Activated T-cell treated with anti-CD3 and anti-CD28 coated beads for 4 hours (primary cell): ENCODE data around the gene LY6G5C.

ENCODE experiments used
- DNase-seq: peaks from one replicate; pipeline ENCODE4 v3.0.0-alpha.2; 2020

Gene LY6G5C

GRCh38 chr6:31634969-31635575, 45.8 kb downstream of the LY6G5C start:
- DNase-seq: no peak

DNA sequence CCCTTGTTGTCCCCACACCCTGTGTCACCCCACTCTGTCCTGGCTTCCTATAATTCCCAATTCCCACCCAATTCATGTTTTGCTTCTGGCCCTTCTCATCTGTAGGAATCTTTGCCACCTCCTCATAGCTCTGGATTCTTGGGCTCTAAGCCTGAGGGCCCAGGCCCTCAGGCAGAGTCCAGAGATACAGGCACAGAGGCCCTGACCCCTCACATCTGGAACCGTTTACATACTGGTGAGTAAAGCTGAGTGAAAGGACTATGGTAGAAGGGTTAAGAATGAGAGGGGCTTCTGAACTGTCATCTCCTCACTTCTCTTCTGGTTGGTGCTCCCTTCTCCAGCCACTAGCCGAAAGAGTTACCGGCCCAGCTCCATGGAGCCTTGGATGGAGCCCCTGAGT, 46.7 kb downstream of the LY6G5C start:
- DNase-seq: no peak

GRCh38 chr6:31633447-31633846, 47.4 kb downstream of the LY6G5C start:
- no peak for DNase-seq

DNA sequence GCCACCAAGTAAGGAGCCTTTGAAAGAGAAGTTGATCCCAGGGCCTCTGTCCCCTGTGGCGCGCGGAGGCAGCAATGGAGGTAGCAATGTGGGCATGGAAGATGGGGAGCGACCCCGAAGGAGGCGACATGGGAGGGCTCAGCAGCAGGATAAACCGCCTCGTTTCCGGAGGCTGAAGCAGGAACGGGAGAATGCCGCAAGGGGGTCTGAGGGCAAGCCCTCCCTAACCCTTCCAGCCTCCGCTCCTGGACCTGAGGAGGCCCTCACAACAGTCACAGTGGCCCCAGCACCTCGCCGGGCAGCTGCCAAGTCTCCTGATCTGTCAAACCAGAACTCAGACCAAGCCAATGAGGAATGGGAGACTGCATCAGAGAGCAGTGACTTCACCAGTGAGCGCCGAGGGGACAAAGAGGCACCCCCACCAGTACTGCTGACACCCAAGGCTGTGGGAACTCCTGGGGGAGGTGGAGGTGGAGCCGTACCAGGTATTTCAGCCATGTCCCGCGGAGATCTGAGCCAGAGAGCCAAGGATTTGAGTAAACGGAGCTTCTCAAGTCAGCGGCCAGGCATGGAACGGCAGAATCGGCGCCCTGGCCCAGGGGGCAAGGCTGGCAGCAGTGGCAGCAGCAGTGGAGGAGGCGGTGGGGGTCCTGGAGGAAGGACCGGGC, 48.5 kb downstream of the LY6G5C start:
- no peak for DNase-seq

GRCh38 chr6:31631681-31632278, 49.1 kb downstream of the LY6G5C start:
- DNase-seq: no peak

DNA sequence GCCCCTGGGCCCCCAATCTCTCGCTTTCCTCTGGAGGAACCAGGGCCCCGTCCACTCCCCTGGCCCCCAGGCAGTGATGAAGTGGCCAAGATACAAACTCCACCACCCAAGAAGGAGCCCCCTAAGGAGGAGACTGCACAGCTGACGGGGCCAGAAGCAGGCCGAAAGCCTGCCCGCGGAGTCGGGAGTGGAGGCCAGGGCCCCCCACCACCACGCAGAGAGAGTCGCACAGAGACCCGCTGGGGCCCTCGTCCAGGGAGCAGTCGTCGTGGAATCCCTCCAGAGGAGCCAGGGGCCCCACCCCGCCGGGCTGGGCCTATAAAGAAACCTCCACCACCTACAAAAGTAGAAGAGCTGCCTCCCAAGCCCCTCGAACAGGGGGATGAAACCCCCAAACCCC, 49.7 kb downstream of the LY6G5C start:
- no peak for DNase-seq

GRCh38 chr6:31630177-31630934, 50.5 kb downstream of the LY6G5C start:
- DNase-seq: no peak

DNA sequence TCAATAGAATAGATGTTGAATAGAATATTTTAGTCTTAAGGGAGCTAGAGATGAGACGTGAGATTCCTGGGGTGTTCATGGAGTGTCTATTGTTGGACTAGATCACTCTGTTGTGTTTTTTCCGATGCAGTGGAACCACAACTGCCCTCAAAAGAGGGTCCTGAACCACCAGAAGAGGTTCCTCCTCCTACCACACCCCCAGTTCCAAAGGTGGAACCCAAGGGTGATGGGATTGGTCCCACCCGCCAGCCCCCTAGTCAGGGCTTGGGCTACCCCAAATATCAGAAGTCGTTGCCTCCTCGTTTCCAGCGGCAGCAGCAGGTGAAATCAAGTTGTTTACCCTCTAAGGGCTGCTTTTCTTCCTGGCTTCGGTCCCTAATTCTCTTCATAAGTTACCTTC, 51.9 kb downstream of the LY6G5C start:
- DNase-seq: no peak

GRCh38 chr6:31627690-31628287, 53.1 kb downstream of the LY6G5C start:
- DNase-seq: no peak

- no peak for DNase-seq
These were observed 53.9 kb downstream of the LY6G5C start for GRCh38 chr6:31626952-31627351.
